GM12891 (cell line): Measurements from ENCODE around the gene LTC4S.

Experiments
- DNase-seq: peaks from one replicate; pipeline ENCODE4 v3.0.0; 2011; ENCODE audit warnings: low spot score; ENCODE audit not compliant: insufficient read length
- FAIRE-seq: peaks from 2 replicates; lab custom pipeline; 2011; peaks lifted over from hg19 to GRCh38; lab: Jason Lieb, UNC
- PAX5 ChIP-seq: IDR thresholded peaks from 2 replicates; pipeline ENCODE4 v1.6.1; 2011; ENCODE audit warnings: low read length, moderate library complexity, mild to moderate bottlenecking; ENCODE audit not compliant: insufficient read depth, severe bottlenecking
- POLR2A ChIP-seq: IDR thresholded peaks from 2 replicates; pipeline ENCODE4 v1.6.1; 2011; ENCODE audit warnings: low read depth, low read length, control low read depth
- POLR2AphosphoS5 ChIP-seq: IDR thresholded peaks from 2 replicates; pipeline ENCODE4 v1.6.1; 2011; ENCODE audit warnings: low read depth, low read length, control low read depth
- POU2F2 ChIP-seq: IDR thresholded peaks from 2 replicates; pipeline ENCODE4 v1.6.1; 2011; ENCODE audit warnings: low read depth, mild to moderate bottlenecking, control low read depth, low read length, moderate library complexity
- SPI1 ChIP-seq: IDR thresholded peaks from 2 replicates; pipeline ENCODE4 v1.6.1; 2011; ENCODE audit warnings: low read depth, low read length, control low read depth
- TAF1 ChIP-seq: IDR thresholded peaks from 2 replicates; pipeline ENCODE4 v1.6.1; 2011; ENCODE audit warnings: low read depth, low read length, control low read depth

Gene LTC4S

GRCh38 chr5:179823937-179824744 is 30.4 kb downstream of the LTC4S start:
- FAIRE-seq: no peak
- no peak for TF ChIP-seq POU2F2
- TF ChIP-seq POLR2AphosphoS5: peak; percentile 38; the same call in 1 of the 2 replicates
- DNase-seq: no peak

GRCh38 chr5:179824745-179825112 is 30.9 kb downstream of the LTC4S start:
- DNase-seq (no peak), FAIRE-seq (no peak)
- TF ChIP-seq SPI1: no peak
- no peak for TF ChIP-seq POU2F2
- no peak for TF ChIP-seq TAF1
- TF ChIP-seq POLR2AphosphoS5: no peak

GRCh38 chr5:179825655-179826182 is 31.9 kb downstream of the LTC4S start:
- DNase-seq (no peak), FAIRE-seq (no peak)
- TF ChIP-seq TAF1 (no peak), POLR2A (no peak; the same call in 1 of the 2 replicates), PAX5 (no peak), SPI1 (no peak), POLR2AphosphoS5 (no peak), POU2F2 (no peak)

GRCh38 chr5:179827680-179828079 is 33.9 kb downstream of the LTC4S start:
- TF ChIP-seq POLR2A: no peak
- no peak for TF ChIP-seq PAX5
- TF ChIP-seq TAF1: no peak
- TF ChIP-seq POLR2AphosphoS5: no peak; the same call in 1 of the 2 replicates
- TF ChIP-seq SPI1: no peak
- TF ChIP-seq POU2F2: no peak
- DNase-seq (no peak), FAIRE-seq (no peak)

GRCh38 chr5:179828756-179829421 is 35.1 kb downstream of the LTC4S start:
- FAIRE-seq: no peak
- DNase-seq: no peak
- no peak for TF ChIP-seq PAX5
- TF ChIP-seq POLR2AphosphoS5: peak; percentile 65

GRCh38 chr5:179829732-179830435 is 36.1 kb downstream of the LTC4S start:
- no peak for TF ChIP-seq POLR2A
- TF ChIP-seq SPI1: no peak
- TF ChIP-seq PAX5: no peak
- TF ChIP-seq TAF1: no peak
- TF ChIP-seq POLR2AphosphoS5: peak; percentile 33; the same call in 1 of the 2 replicates
- no peak for TF ChIP-seq POU2F2
- no peak for FAIRE-seq
- no peak for DNase-seq

GRCh38 chr5:179830818-179831468 is 37.2 kb downstream of the LTC4S start:
- no peak for FAIRE-seq
- TF ChIP-seq POLR2A (0 out of 2 replicates have a peak, but pooled peaks have one; percentile 10), SPI1 (no peak)
- DNase-seq: no peak

- no peak for DNase-seq
- TF ChIP-seq POLR2AphosphoS5 (peak; percentile 78), POLR2A (0 out of 2 replicates have a peak, but pooled peaks have one; percentile 14), POU2F2 (no peak), PAX5 (no peak), SPI1 (no peak), TAF1 (no peak)
- no peak for FAIRE-seq
Observed at GRCh38 chr5:179832039-179832745, 38.4 kb downstream of the LTC4S start.
